Lung (tissue), 12 donors: ENCODE data around the gene ANKRD60. TPM values are rescaled to one million over a fixed set of nuclear protein-coding genes. Genes with fewer than 3 reads are reported as not detected.

Experiments used
- ATAC-seq: fragments of 200-7000 bp; cut with Tn5 transposase; one replicate; pipeline ENCODE4 v1.9.1; 2020; ENCODE audit warnings: moderate number of reproducible peaks; ENCODE audit not compliant: insufficient read depth, low FRiP score
- DNase-seq, 3 donors: peaks; one replicate each; pipeline ENCODE4 v3.0.0-alpha.2; 2013 to 2017
- H3K27ac ChIP-seq, 2 donors: one replicate each; pipeline ENCODE4 v1.5.1; 2013; ENCODE audit warnings: mild to moderate bottlenecking in 2 of 2, moderate library complexity in 2 of 2, control low read depth in 1 of 2, inconsistent platforms in 1 of 2, low read depth in 1 of 2, low read length in 1 of 2
- H3K27me3 ChIP-seq, 3 donors: one replicate each; pipeline ENCODE4 v1.5.1; 2013; ENCODE audit warnings: low read length in 2 of 3; ENCODE audit not compliant: control insufficient read depth in 3 of 3, insufficient read depth in 3 of 3
- H3K36me3 ChIP-seq, 4 donors: one replicate each; pipeline ENCODE4 v1.5.1; 2013; ENCODE audit warnings: low read length in 4 of 4, mild to moderate bottlenecking in 1 of 4, moderate library complexity in 1 of 4; ENCODE audit not compliant: control insufficient read depth in 4 of 4, insufficient read depth in 4 of 4
- H3K4me1 ChIP-seq, 5 donors: one replicate each; pipeline ENCODE4 v1.5.1; 2013; ENCODE audit warnings: low read length in 5 of 5, mild to moderate bottlenecking in 2 of 5, moderate library complexity in 1 of 5; ENCODE audit not compliant: control insufficient read depth in 5 of 5, insufficient read depth in 5 of 5
- H3K4me3 ChIP-seq: one replicate; pipeline ENCODE4 v1.5.1; 2013; ENCODE audit warnings: mild to moderate bottlenecking, control low read depth, moderate library complexity
- H3K9ac ChIP-seq, 2 donors: one replicate each; pipeline ENCODE4 v1.5.1; 2013; ENCODE audit warnings: low read length in 2 of 2, control low read depth in 1 of 2; ENCODE audit not compliant: insufficient read depth in 1 of 2
- H3K9me3 ChIP-seq, 4 donors: one replicate each; pipeline ENCODE4 v1.5.1; 2013; ENCODE audit warnings: low read length in 3 of 4, mild to moderate bottlenecking in 1 of 4, moderate library complexity in 1 of 4; ENCODE audit not compliant: control insufficient read depth in 4 of 4, insufficient read depth in 3 of 4
- WGBS, 2 donors: extraction: QIAGEN DNeasy Blood & Tissue Kit; methylation state at CpG; one replicate each; pipeline ENCODE4 v1.1.7; 2013; 5-methylcytosine and 5-hydroxymethylcytosine counted together
- polyA plus RNA-seq, 2 donors: library from polyadenylated mRNA; stranded (reverse); fragments of 200-250 nt; gene quantifications; one replicate each; pipeline ENCODE4 v1.2.1, GENCODE V29; 2013
- total RNA-seq, 2 donors: library from RNA; depleted of rRNA in 1 of 2; stranded (reverse); fragments of >200 nt in 1 of 2; gene quantifications; one replicate each; pipeline ENCODE4 v1.2.1, GENCODE V29; 2014 to 2021
- TF ChIP-seq, protein P1 (sequence below): IDR thresholded peaks from 2 replicates; pipeline ENCODE4 v1.5.1; 2012; ENCODE audit warnings: mild to moderate bottlenecking; ENCODE audit errors: control extremely low read depth, extremely low read depth
- donor health status: control.
- donor health status: control.
- donor health status: Bipolar disorder and iron deficiency.
- donor health status: healthy.
- donor health status: DM: yes; HTN: yes; CAD: no.

The ANKRD60 gene
- total and polyA plus RNA-seq, 4 donors: not detected

GRCh38 chr20:58214310-58214709 is 14.1 kb downstream of the ANKRD60 start:
- no peaks in the 10 kb centered on the region for H3K36me3 ChIP-seq
- H3K4me3 ChIP-seq: no peak overlapping the region
- DNase-seq: no peak
- H3K9ac ChIP-seq: no peak overlapping the region
- 90 to 92% methylated on average over 8 of the region's 8 CpGs for WGBS, 2 donors
- TF ChIP-seq, protein P1, sequence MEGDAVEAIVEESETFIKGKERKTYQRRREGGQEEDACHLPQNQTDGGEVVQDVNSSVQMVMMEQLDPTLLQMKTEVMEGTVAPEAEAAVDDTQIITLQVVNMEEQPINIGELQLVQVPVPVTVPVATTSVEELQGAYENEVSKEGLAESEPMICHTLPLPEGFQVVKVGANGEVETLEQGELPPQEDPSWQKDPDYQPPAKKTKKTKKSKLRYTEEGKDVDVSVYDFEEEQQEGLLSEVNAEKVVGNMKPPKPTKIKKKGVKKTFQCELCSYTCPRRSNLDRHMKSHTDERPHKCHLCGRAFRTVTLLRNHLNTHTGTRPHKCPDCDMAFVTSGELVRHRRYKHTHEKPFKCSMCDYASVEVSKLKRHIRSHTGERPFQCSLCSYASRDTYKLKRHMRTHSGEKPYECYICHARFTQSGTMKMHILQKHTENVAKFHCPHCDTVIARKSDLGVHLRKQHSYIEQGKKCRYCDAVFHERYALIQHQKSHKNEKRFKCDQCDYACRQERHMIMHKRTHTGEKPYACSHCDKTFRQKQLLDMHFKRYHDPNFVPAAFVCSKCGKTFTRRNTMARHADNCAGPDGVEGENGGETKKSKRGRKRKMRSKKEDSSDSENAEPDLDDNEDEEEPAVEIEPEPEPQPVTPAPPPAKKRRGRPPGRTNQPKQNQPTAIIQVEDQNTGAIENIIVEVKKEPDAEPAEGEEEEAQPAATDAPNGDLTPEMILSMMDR: no peak
- H3K27ac ChIP-seq: no peak overlapping the region
- peaks cover 0 to 15% (median 0%) of the 10 kb centered on the region in 3 donors for H3K27me3 ChIP-seq
- peaks cover 0 to 6% (median 0%) of the 10 kb centered on the region in 4 donors for H3K9me3 ChIP-seq
- ATAC-seq: no peak
- peaks cover 0 to 35% (median 12%) of the 10 kb centered on the region in 5 donors for H3K4me1 ChIP-seq

GRCh38 chr20:58213716-58214115 is 14.7 kb downstream of the ANKRD60 start:
- TF ChIP-seq, protein P1: no peak
- no peak for ATAC-seq
- Histone ChIP-seq H3K4me3 (no peak overlapping the region), H3K27ac (no peak overlapping the region), H3K4me1 (peaks cover 0 to 35% (median 12%) of the 10 kb centered on the region in 5 donors), H3K9me3 (peaks cover 0 to 1% (median 0%) of the 10 kb centered on the region in 4 donors), H3K27me3 (peaks cover 0 to 15% (median 0%) of the 10 kb centered on the region in 3 donors), H3K36me3 (no peaks in the 10 kb centered on the region), H3K9ac (no peak overlapping the region)
- WGBS, 2 donors: 78 to 85% methylated on average over 5 of the region's 5 CpGs
- DNase-seq: no peak

DNA sequence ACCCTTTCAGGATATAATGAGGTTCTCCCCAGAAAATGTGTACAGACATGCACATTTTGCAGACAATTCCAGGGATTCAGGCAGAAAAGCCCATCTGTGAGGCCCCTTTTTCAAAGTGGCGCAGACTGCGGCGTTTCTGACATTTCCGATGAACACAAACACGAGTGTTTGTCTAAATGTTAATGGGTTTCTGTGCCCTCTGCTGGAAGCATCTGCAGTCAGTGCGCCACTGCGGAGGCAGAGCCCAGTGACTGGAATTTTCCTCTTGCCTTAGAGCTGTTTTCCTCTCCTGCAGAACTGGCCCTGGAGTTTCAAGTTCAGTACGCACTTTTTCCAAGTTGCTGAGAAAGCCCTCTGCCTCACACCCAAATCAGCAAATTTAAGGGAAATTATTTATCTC is 15.3 kb downstream of the ANKRD60 start:
- H3K27ac ChIP-seq: no peak overlapping the region
- no peak overlapping the region for H3K9ac ChIP-seq
- TF ChIP-seq, protein P1: no peak
- WGBS, 2 donors: 41 to 68% methylated on average over 8 of the region's 8 CpGs
- no peaks in the 10 kb centered on the region for H3K36me3 ChIP-seq
- ATAC-seq: no peak
- peaks cover 0 to 35% (median 12%) of the 10 kb centered on the region in 5 donors for H3K4me1 ChIP-seq
- no peak overlapping the region for H3K4me3 ChIP-seq
- H3K9me3 ChIP-seq: no peaks in the 10 kb centered on the region
- peaks cover 0 to 15% (median 0%) of the 10 kb centered on the region in 3 donors for H3K27me3 ChIP-seq
- peak; percentile 40 to 60 (median 41) for DNase-seq

DNA sequence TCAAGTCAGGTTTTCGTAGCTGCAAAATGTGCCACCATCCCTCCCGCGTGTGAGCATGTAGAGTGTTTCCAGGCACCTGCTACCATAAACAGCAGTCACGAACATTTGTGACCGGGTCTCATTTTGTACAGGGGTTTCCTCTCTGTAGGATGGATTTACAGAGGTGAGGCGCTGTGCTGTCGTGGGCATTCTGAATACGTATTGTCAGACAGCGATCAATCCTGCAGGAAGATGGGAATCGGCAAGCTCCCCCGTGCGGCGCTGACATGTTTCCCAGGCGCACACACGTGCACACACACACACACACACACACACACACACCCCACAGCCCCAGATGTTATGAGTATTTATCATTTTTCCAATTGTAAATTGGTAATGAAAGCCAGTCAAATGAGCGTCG is 15.8 kb downstream of the ANKRD60 start:
- TF ChIP-seq, protein P1: no peak
- H3K27ac ChIP-seq: no peak overlapping the region
- 76 to 86% methylated on average over 17 of the region's 17 CpGs for WGBS, 2 donors
- no peak for DNase-seq
- no peak overlapping the region for H3K9ac ChIP-seq
- no peak overlapping the region for H3K4me3 ChIP-seq
- no peaks in the 10 kb centered on the region for H3K36me3 ChIP-seq
- H3K9me3 ChIP-seq: no peaks in the 10 kb centered on the region
- H3K27me3 ChIP-seq: peaks cover 0 to 10% (median 0%) of the 10 kb centered on the region in 3 donors
- ATAC-seq: no peak
- peaks cover 0 to 35% (median 10%) of the 10 kb centered on the region in 5 donors for H3K4me1 ChIP-seq
